GM19238 (cell line): ENCODE data around the gene INPP4A.

Experiments
- DNase-seq: peaks from one replicate; pipeline ENCODE4 v3.0.0; 2011; ENCODE audit warnings: low spot score; ENCODE audit not compliant: insufficient read length

The INPP4A gene

GRCh38 chr2:98436734-98437133, 7.9 kb upstream of the INPP4A start:
- no peak for DNase-seq

GRCh38 chr2:98438190-98439133, 6.2 kb upstream of the INPP4A start:
- no peak for DNase-seq

DNA sequence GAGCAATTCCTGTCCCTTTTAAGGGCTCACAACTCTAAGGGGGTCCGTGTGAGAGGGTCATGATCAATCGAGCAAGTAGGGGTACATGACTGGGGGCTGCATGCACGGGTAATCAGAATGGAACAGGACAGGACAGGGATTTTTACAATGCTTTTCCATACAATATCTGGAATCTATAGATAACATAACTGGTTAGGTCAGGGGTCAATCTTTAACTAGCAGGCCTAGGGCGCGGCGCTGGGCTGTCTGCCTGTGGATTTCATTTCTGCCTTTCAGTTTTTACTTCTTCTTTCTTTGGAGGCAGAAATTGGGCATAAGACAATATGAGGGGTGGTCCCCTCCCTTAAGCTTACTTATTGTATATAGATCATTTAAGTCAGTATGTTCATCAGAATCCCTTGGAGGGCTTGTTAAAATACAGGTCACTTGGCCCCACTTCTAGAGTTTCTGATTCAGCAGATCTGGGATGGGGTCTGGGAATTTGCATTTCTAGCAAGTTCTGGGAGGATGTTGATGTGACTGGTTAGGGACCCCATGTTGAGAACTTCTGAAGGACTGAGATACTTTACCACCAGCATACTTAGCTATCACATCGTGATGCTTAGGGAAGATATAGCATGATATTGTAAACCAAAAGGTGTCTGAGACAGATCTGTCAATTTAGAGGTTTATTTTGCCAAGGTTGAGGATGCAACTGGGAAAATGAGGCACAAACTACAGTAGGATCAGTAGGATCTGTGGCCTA, 2.8 kb upstream of the INPP4A start:
- no peak for DNase-seq

- DNase-seq: no peak
Measured at GRCh38 chr2:98442488-98442887, 2.2 kb upstream of the INPP4A start.

DNA sequence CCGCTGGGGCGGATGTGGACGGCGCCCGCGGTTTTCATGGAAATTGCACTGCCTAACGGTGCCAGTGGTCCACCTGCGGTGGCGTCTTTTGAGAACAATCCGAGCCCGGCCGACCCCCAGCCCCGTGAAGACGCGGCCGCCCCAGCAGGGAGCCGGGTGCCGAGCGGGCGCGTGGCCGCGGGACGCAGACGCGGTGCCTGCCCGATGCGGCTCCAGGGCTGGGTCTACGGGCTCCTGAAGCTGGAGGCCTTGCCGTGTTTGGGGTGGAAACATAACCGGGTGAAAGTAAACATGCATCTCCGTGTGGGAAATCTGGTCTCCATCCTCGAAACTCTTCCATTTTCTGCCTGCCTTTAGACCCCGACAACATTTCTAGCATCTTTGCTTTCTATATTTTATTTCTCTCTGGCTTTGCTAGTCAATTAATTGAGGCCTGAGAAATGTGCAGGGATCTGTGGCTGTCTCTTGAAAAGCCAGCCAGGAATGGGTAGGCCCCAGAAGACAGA, 572 bp downstream of the INPP4A start:
- DNase-seq: no peak

- no peak for DNase-seq
Measured at GRCh38 chr2:98445683-98446581, 1.3 kb downstream of the INPP4A start.

DNA sequence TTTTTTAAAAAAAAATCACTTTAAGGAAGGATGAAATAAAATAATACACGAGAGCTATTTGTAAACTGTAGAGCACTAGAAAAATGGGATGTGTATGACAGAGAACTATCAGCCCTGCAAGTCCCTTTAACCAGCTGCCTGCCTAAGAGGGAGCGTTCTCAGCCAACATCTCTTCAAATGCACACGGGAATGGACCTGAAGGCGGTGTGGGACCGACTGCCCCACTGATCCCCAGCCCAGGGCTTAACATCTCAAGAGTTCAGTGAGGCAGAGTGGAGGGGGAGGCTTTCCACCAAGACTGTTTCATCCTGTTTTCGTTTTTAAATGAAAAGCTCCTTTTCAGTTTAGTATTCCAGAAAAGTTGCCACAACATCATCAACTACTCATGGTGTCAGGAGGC, 2.2 kb downstream of the INPP4A start:
- DNase-seq: no peak

GRCh38 chr2:98448441-98449145, 3.9 kb downstream of the INPP4A start:
- DNase-seq: no peak

- DNase-seq: no peak
Measured at GRCh38 chr2:98452396-98453027, 7.9 kb downstream of the INPP4A start.

- DNase-seq: no peak
Measured at GRCh38 chr2:98453083-98453482, 8.4 kb downstream of the INPP4A start.

- DNase-seq: no peak
Measured at GRCh38 chr2:98453531-98453930, 8.9 kb downstream of the INPP4A start.

GRCh38 chr2:98454073-98454472, 9.4 kb downstream of the INPP4A start:
- DNase-seq: no peak

GRCh38 chr2:98454500-98455235, 10.0 kb downstream of the INPP4A start:
- no peak for DNase-seq

GRCh38 chr2:98455494-98455976, 10.9 kb downstream of the INPP4A start:
- DNase-seq: no peak

- no peak for DNase-seq
Measured at GRCh38 chr2:98457045-98457696, 12.5 kb downstream of the INPP4A start.

GRCh38 chr2:98458207-98458606, 13.5 kb downstream of the INPP4A start:
- no peak for DNase-seq

DNA sequence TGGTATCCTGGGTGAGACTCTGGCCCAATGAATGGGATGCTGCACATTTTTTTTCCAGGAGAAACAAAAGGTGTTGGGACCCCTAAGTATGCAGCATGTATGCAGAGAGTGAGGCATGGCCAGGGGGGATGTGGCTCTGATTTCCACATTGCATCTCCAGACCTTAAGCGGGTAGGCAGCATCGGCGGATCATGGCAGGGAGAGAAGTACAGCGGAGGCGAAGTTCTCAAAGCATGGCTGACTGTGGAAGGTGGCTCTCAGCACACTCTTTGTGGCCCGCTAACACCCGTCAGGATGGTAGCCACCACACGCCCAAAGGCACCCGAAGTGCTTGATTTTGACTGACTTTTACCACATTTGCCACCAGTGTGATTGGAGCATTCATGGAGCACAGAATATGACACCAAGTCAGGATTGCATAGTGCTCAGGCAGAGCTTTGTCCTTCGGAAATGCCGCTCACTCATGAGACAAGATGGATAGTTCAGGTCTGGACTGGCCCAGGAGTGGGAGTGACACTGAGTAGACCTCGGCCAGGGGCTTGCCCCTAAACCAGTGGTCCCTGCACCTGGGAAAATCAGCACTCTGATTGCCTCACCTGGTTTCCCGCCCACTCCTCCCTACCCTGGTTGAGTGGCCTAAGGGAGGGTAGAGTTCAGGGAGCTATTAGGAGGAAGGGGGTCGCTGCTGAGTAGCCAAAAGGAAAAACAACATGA, 14.2 kb downstream of the INPP4A start:
- DNase-seq: no peak

DNA sequence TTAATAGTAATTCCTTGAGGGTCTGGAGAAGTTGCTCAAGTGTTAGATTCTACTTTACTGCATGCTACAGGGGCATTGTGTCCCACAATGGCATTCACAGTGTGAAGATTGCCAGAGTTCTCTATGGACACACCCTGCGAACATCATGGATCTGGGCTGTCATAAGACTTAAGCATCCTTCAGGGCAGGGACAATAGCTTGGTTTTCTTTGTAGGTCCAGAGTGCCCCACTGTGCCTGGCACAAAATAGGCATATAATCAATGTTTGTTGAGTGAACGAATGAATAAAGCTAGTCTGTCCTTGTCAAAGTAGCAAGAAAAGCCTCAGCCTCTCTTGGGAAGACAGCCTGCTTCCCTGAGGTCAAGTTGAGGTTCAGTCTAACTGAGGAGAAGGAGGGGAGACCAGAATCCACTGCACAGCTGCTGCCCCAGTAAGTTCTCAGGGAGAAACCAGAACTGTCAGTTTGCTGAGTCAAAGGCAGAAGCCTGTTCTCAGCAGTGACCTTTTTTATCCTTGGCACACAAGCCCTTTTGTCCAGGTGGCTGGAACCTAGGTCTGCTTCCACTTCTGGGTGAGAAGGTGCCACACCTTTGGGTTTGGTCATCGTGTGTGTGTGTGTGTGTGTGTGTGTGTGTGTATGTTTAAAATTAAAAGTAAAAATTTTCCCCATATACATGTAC, 15.0 kb downstream of the INPP4A start:
- DNase-seq: no peak
